ENCODE measurements around the gene EFL1.

- TF ChIP-seq, protein P1, sequence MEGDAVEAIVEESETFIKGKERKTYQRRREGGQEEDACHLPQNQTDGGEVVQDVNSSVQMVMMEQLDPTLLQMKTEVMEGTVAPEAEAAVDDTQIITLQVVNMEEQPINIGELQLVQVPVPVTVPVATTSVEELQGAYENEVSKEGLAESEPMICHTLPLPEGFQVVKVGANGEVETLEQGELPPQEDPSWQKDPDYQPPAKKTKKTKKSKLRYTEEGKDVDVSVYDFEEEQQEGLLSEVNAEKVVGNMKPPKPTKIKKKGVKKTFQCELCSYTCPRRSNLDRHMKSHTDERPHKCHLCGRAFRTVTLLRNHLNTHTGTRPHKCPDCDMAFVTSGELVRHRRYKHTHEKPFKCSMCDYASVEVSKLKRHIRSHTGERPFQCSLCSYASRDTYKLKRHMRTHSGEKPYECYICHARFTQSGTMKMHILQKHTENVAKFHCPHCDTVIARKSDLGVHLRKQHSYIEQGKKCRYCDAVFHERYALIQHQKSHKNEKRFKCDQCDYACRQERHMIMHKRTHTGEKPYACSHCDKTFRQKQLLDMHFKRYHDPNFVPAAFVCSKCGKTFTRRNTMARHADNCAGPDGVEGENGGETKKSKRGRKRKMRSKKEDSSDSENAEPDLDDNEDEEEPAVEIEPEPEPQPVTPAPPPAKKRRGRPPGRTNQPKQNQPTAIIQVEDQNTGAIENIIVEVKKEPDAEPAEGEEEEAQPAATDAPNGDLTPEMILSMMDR (IDR thresholded peaks at IDR 0.05 in 4 of 5, conservative IDR thresholded peaks at IDR 0.05 in 1 of 5): no peak
- TF ChIP-seq POLR2A (IDR thresholded peaks at IDR 0.05): no peak
Measured at GRCh38 chr15:82228750-82229149, 33.8 kb downstream of the EFL1 start.

All from gastrocnemius medialis (tissue), 4 donors.